Naive thymus-derived CD8-positive, alpha-beta T cell (primary cell): ENCODE results near the gene PADI1. TPM values are rescaled to one million over a fixed set of nuclear protein-coding genes. Genes with fewer than 3 reads are reported as not detected.

Experiments
- ATAC-seq, 2 donors: fragments of 150-1000 bp; cut with Tn5 transposase in 1 of 2; sonication (Bioruptor Pico), chemical (Tn5 transposase) in 1 of 2; 1 replicate in 1 of 2; 2 replicates in 1 of 2; pipeline ENCODE4 v1.10.0; 2021; ENCODE audit warnings: mild to moderate bottlenecking in 2 of 2, moderate library complexity in 2 of 2
- POLR2A ChIA-PET: fragments of 350-600 bp; sonication (Branson Sonifier 250); formaldehyde crosslinking; loops from one replicate; lab custom pipeline; 2021; ENCODE audit warnings: antibody characterized with exemption; lab: Charles Lee
- DNase-seq, 10 donors: peaks; one replicate each; pipeline versions ENCODE4 v3.0.0 to v3.0.0-alpha.2; 2020 to 2022
- H3K27ac Mint-ChIP-seq, 10 donors: one replicate each; pipeline ENCODE4 v1.8.0; 2020 to 2022; ENCODE audit warnings: mild to moderate bottlenecking in 10 of 10, mixed read lengths in 10 of 10, moderate library complexity in 4 of 10, inconsistent platforms in 1 of 10
- H3K27me3 Mint-ChIP-seq, 5 donors: one replicate each; pipeline ENCODE4 v1.8.0; 2021 to 2022; ENCODE audit warnings: mixed read lengths in 5 of 5
- H3K36me3 Mint-ChIP-seq, 3 donors: one replicate each; pipeline ENCODE4 v1.8.0; 2020 to 2022; ENCODE audit warnings: mixed read lengths in 3 of 3, mild to moderate bottlenecking in 2 of 3, inconsistent platforms in 1 of 3
- H3K4me1 Mint-ChIP-seq, 4 donors: one replicate each; pipeline ENCODE4 v1.8.0; 2021 to 2022; ENCODE audit warnings: mixed read lengths in 4 of 4
- H3K4me3 Mint-ChIP-seq, 10 donors: one replicate each; pipeline ENCODE4 v1.8.0; 2020 to 2022; ENCODE audit warnings: mild to moderate bottlenecking in 10 of 10, mixed read lengths in 10 of 10, moderate library complexity in 6 of 10, inconsistent platforms in 1 of 10
- H3K9me3 Mint-ChIP-seq, 9 donors: one replicate each; pipeline ENCODE4 v1.8.0; 2020 to 2022; ENCODE audit warnings: mixed read lengths in 9 of 9, mild to moderate bottlenecking in 3 of 9, inconsistent platforms in 1 of 9, moderate library complexity in 1 of 9
- polyA plus RNA-seq, 3 donors: library from polyadenylated mRNA; unstranded; fragments of 300-500 nt; fragmentation: Illumina TruSeq; gene quantifications; one replicate each; pipeline ENCODE4 v1.2.3, GENCODE V29; 2021
- total RNA-seq, 8 experiments: library from RNA in 2 of 8; stranded (reverse) in 2 of 8; gene quantifications; one replicate each; pipeline ENCODE4 v1.2.3 and lab custom pipeline; 2021 to 2026

The PADI1 gene
- total and polyA plus RNA-seq, 5 experiments from 2014 or later, result not detected

DNA sequence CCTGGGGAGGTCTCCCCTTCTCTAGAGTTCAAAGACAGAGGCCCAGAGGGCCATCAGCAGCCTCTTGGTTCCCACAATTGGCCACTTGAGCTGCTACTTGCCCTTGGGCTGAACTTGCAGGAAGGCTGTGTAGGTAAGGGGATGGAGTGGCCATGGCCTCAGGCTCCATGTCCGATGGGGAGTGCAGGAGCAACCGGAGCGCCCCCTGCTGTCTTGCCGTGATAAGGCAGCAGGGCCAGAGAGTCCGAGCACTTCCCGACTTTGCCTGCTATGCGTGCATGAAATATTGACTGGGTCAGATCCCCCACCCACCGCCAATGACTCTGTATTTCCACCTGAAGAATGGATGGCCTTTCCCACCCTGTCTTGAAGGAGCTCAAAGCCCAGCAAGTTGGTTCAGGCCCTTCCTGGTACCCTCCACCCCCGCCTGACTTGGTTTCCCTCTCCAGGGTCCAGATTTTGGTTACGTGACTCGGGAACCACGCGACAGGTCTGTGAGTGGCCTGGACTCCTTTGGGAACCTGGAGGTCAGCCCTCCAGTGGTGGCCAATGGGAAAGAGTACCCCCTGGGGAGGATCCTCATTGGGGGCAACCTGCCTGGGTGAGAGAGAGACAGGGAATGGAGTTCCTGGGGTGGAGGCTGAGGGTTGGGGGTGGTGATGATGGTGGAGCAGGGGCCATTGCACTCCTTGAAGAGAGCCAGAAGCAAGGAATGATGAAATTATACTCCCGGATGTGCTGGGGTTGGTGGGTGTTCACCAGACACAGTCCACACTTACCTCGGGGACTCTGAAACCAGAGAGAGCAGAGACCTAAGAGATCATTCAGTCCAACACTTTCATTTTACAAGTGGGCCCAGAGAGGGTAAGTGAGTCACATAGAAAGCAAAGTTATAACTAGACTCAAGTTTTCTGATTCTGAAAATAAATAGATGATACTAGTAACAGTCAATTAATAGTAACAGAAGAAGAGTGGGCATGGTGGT is 69.5 kb downstream of the PADI1 start:
- no peak overlapping the region for H3K4me3 Mint-ChIP-seq
- H3K4me1 Mint-ChIP-seq, result no peaks in the 10 kb centered on the region
- no peaks in the 10 kb centered on the region for H3K9me3 Mint-ChIP-seq
- peaks cover 2 to 24% (median 12%) of the 10 kb centered on the region in 5 donors for H3K27me3 Mint-ChIP-seq
- no peaks in the 10 kb centered on the region for H3K36me3 Mint-ChIP-seq
- peak overlapping the region in 1 of 10 donors; percentile 43 for H3K27ac Mint-ChIP-seq
- no peak for ATAC-seq
- POLR2A ChIA-PET, result no interaction called here
- DNase-seq, result no peak

DNA sequence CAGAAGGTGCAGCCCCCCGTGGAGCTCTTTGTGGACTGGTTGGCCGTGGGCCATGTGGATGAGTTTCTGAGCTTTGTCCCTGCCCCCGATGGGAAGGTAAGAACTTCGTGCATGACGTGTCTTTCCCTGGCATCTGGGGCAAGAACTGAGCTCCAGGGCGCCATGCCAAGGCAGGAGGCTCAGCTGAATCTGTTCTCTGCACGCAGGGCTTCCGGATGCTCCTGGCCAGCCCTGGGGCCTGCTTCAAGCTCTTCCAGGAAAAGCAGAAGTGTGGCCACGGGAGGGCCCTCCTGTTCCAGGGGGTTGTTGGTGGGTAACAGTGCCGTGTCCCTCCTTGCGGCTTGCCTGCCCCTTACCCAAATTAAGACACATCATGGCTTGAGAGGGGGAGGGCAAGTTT is 71.6 kb downstream of the PADI1 start:
- H3K27me3 Mint-ChIP-seq, result peaks cover 2 to 32% (median 14%) of the 10 kb centered on the region in 5 donors
- H3K4me3 Mint-ChIP-seq, result no peak overlapping the region
- H3K27ac Mint-ChIP-seq, result peak overlapping the region in 1 of 10 donors; percentile 49
- DNase-seq (no peak), ATAC-seq (no peak)
- no peaks in the 10 kb centered on the region for H3K36me3 Mint-ChIP-seq
- H3K4me1 Mint-ChIP-seq, result no peaks in the 10 kb centered on the region
- no peaks in the 10 kb centered on the region for H3K9me3 Mint-ChIP-seq
- POLR2A ChIA-PET, result no interaction called here

DNA sequence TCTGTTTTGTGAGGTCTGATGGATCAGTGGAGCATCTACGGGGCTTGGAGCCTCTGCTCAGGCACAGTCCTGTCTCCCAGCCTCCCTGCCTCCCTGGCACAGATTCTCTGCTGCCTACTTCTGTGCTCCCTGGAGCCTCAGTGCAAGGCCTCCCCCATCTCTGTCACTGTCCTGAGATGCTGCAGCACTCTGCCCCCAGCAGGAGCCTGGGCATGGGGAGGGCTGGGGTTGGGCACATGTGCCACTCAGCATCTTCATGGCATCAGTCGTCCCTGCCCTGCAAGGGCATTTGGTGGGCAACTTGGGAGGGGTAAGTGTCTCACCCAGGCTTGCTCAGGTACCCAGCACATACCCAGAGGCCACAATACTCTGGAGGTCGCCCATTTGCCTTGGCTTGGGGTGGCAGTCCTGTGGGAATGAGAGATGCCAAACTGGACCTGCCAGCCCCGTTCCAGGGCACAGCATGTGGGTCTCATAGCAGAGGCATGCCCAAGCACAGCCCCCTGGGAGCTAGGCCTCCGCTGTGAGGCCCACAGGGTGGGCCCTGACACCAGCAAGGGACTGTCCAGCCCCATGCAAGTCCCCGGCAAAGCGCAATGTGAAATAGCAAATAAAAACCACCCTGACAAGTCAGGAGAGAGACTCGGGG is 72.7 kb downstream of the PADI1 start:
- no peak overlapping the region for H3K27ac Mint-ChIP-seq
- H3K36me3 Mint-ChIP-seq, result no peaks in the 10 kb centered on the region
- no peaks in the 10 kb centered on the region for H3K9me3 Mint-ChIP-seq
- DNase-seq, result no peak
- ATAC-seq, result no peak
- POLR2A ChIA-PET, result no interaction called here
- H3K4me1 Mint-ChIP-seq, result peaks cover 4 to 7% (median 6%) of the 10 kb centered on the region in 4 donors
- H3K4me3 Mint-ChIP-seq, result no peak overlapping the region
- peaks cover 6 to 35% (median 14%) of the 10 kb centered on the region in 5 donors for H3K27me3 Mint-ChIP-seq

GRCh38 chr1:17278996-17279830 is 74.3 kb downstream of the PADI1 start:
- POLR2A ChIA-PET, result no interaction called here
- Mint-ChIP-seq H3K4me3 (no peak overlapping the region), H3K9me3 (no peaks in the 10 kb centered on the region), H3K27ac (peak overlapping the region in 1 of 10 donors; percentile 43), H3K4me1 (peaks cover 4 to 7% (median 6%) of the 10 kb centered on the region in 4 donors), H3K36me3 (no peaks in the 10 kb centered on the region), H3K27me3 (peaks cover 6 to 37% (median 23%) of the 10 kb centered on the region in 5 donors)
- no peak for DNase-seq
- ATAC-seq, result no peak

- Mint-ChIP-seq H3K27me3 (peaks cover 5 to 31% (median 13%) of the 10 kb centered on the region in 5 donors), H3K4me1 (peaks cover 4 to 7% (median 6%) of the 10 kb centered on the region in 4 donors), H3K4me3 (no peak overlapping the region), H3K36me3 (no peaks in the 10 kb centered on the region), H3K27ac (no peak overlapping the region), H3K9me3 (no peaks in the 10 kb centered on the region)
- no peak for ATAC-seq
- no peak for DNase-seq
- POLR2A ChIA-PET, result no interaction called here
Observed at GRCh38 chr1:17280436-17280835, 75.5 kb downstream of the PADI1 start.

GRCh38 chr1:17280894-17281293 is 76.0 kb downstream of the PADI1 start:
- H3K27me3 Mint-ChIP-seq, result peaks cover 3 to 27% (median 9%) of the 10 kb centered on the region in 5 donors
- ATAC-seq, result no peak
- no peak overlapping the region for H3K4me3 Mint-ChIP-seq
- peaks cover 4 to 7% (median 6%) of the 10 kb centered on the region in 4 donors for H3K4me1 Mint-ChIP-seq
- H3K9me3 Mint-ChIP-seq, result no peaks in the 10 kb centered on the region
- H3K36me3 Mint-ChIP-seq, result no peaks in the 10 kb centered on the region
- POLR2A ChIA-PET, result no interaction called here
- DNase-seq, result no peak
- H3K27ac Mint-ChIP-seq, result no peak overlapping the region

DNA sequence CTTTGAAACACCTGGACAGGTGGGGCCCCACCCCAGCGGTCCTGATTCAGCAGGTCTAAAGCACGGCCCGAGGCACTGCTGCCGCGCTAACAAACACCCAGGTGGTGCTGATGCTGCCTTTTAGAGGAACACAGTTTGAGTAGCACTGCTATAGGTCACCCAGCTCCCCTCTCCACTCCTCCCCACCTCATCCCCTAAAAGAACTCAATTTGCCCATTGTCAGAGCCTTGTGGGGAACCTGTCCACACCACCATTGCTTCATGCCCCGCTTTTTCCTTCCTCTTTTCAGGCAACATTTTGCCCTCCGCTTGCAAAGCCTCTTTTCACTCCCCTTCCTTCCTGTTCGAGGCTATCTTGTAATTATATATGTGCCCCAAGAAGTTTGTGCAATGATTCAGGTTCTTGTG is 76.8 kb downstream of the PADI1 start:
- ATAC-seq, result no peak
- POLR2A ChIA-PET, result no interaction called here
- Mint-ChIP-seq H3K9me3 (no peaks in the 10 kb centered on the region), H3K4me3 (peak overlapping the region in 1 of 10 donors; percentile 4), H3K27me3 (peaks cover 3 to 22% (median 9%) of the 10 kb centered on the region in 5 donors), H3K4me1 (peaks cover 4 to 7% (median 6%) of the 10 kb centered on the region in 4 donors), H3K27ac (peak overlapping the region in 1 of 10 donors; percentile 25), H3K36me3 (no peaks in the 10 kb centered on the region)
- DNase-seq, result no peak

GRCh38 chr1:17282836-17283235 is 77.9 kb downstream of the PADI1 start:
- peaks cover 4 to 7% (median 6%) of the 10 kb centered on the region in 4 donors for H3K4me1 Mint-ChIP-seq
- POLR2A ChIA-PET, result no interaction called here

GRCh38 chr1:17286646-17287045 is 81.7 kb downstream of the PADI1 start:
- H3K27ac Mint-ChIP-seq, result no peak overlapping the region
- no peak for ATAC-seq
- DNase-seq, result no peak
- H3K4me3 Mint-ChIP-seq, result no peak overlapping the region
- H3K27me3 Mint-ChIP-seq, result peaks cover 6 to 22% (median 11%) of the 10 kb centered on the region in 5 donors
- H3K4me1 Mint-ChIP-seq, result peaks cover 4 to 6% (median 5%) of the 10 kb centered on the region in 4 donors
- no peaks in the 10 kb centered on the region for H3K9me3 Mint-ChIP-seq
- POLR2A ChIA-PET, result no interaction called here
- H3K36me3 Mint-ChIP-seq, result no peaks in the 10 kb centered on the region

More at GRCh38 chr1:17282836-17283235, 77.9 kb downstream of the PADI1 start:
- H3K27ac Mint-ChIP-seq, result no peak overlapping the region
- H3K27me3 Mint-ChIP-seq, result peaks cover 3 to 23% (median 9%) of the 10 kb centered on the region in 5 donors
- ATAC-seq (no peak), DNase-seq (no peak)
- no peaks in the 10 kb centered on the region for H3K36me3 Mint-ChIP-seq
- no peak overlapping the region for H3K4me3 Mint-ChIP-seq
- no peaks in the 10 kb centered on the region for H3K9me3 Mint-ChIP-seq

DNA sequence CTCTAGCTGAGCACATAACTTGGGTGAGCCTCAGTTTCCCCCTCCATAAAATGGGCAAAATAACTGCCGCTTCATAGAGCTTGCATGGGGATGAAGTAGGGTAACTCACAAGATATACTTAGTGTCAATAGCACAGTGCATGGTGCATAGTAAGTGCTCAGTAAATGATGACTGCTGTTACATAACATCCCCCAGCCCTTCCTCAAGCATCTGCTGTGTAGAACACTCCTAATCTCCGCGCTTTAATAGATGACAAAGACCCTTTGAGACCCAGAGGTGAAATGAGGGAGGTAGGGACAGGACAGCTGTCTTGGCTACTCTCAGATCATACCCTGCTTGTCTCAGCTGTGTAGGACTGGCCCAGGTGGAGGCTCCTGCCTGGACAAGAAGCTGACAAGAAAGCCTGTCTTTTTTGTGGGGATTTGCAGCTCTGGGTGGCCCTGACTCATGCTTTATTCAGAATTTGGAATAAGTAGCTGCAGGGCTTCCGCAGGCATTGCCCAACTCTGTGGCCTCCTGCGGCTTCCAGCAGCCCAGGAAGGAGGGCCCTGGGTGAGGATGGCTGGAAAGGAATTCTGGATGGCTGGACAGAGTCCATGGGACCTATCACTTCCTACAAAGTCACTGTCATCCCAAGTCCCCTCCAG is 82.3 kb downstream of the PADI1 start:
- no peak for ATAC-seq
- Mint-ChIP-seq H3K4me3 (no peak overlapping the region), H3K4me1 (peaks cover 0 to under 1% (median under 1%) of the 10 kb centered on the region in 4 donors), H3K27me3 (peaks cover 3 to 19% (median 9%) of the 10 kb centered on the region in 5 donors), H3K36me3 (no peaks in the 10 kb centered on the region), H3K9me3 (no peaks in the 10 kb centered on the region), H3K27ac (no peak overlapping the region)
- POLR2A ChIA-PET, result no interaction called here
- no peak for DNase-seq

- Mint-ChIP-seq H3K27me3 (peaks cover 7 to 21% (median 15%) of the 10 kb centered on the region in 5 donors), H3K9me3 (no peaks in the 10 kb centered on the region), H3K4me1 (no peaks in the 10 kb centered on the region), H3K4me3 (no peak overlapping the region), H3K27ac (no peak overlapping the region), H3K36me3 (no peaks in the 10 kb centered on the region)
- POLR2A ChIA-PET, result no interaction called here
- ATAC-seq (no peak), DNase-seq (no peak)
Observed at GRCh38 chr1:17289721-17290120, 84.8 kb downstream of the PADI1 start.

GRCh38 chr1:17290553-17290952 is 85.6 kb downstream of the PADI1 start:
- POLR2A ChIA-PET, result no interaction called here
- Mint-ChIP-seq H3K27me3 (peaks cover 7 to 23% (median 18%) of the 10 kb centered on the region in 5 donors), H3K9me3 (no peaks in the 10 kb centered on the region), H3K4me3 (no peak overlapping the region), H3K27ac (no peak overlapping the region), H3K36me3 (no peaks in the 10 kb centered on the region), H3K4me1 (no peaks in the 10 kb centered on the region)
- no peak for ATAC-seq
- no peak for DNase-seq
